SKM-1 (cell line): ENCODE data around the gene VPS13A.

Experiments used
- DNase-seq: peaks from one replicate; lab custom pipeline; 2025; ENCODE audit not compliant: unreplicated experiment; lab: John Stamatoyannopoulos, UW

VPS13A gene

DNA sequence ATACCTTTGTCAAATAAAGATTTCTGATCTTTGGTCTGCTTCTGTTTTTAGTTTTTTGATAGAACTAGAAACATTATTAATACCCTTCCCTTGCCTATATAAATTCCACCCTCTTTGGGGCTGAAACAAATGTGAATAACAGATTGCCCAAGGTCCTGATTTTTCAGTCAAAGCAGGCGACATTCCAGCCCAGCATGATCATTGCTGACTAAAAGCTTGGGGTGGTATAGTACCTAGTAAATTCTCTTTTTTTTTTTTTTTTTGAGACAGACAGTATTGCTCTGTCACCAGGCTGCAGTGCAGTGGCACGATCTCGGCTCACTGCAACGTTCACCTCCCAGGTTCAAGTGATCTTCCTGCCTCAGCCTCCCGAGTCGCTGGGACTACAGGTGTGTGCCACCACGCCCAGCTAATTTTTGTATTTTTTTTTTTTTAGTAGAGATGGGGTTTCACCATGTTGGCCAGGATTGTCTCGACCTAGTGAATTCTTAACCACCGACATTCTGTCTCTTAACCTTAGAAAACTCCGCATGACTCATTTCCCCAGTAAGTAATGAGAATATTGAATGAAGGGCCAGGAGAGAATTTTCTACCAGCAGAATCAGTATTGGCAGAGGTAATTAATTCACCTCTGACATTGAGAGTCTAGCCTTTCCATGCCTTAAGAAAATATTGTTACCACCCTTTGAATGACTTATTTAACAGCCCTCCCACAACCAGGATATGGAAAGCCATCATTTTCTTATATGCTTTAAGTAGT is 244.4 kb downstream of the VPS13A start:
- no peak for DNase-seq

DNA sequence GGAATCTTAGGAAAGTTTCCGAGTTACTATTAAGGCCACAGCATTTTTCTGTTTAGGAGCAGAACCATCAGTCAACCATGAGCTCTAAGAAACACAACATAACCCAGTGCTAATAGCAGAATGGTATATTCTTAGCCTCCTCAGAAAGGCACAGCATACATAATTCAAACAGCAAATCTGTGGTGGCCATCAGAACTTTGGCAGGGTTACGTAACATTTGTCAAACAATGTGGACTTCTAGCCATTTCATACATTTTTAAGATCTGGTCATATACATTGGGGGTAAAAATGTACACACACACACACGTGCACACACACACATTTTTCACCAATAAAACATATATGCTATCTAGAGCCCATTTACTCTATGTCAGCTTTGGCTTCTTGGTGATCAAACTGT is 245.6 kb downstream of the VPS13A start:
- no peak for DNase-seq

DNA sequence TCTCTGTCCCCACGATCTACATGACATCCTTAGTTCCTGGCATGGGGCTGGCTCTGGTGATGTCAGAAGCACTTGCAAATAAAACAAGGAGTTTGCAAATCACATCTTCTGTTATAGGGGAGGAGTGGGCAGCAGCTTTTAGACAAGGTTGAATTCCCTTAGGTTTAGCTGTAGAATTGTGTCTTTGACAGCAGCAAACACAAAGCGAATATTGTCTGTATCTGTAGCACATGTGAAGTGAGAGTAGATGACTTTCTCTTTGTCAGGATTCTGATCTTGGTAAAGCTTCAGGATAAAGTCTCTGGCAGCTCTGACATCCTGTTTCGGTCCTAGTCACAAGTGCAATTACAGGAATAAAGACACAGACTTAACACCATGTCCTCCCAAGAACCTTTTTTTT is 246.5 kb downstream of the VPS13A start:
- DNase-seq, result no peak

DNA sequence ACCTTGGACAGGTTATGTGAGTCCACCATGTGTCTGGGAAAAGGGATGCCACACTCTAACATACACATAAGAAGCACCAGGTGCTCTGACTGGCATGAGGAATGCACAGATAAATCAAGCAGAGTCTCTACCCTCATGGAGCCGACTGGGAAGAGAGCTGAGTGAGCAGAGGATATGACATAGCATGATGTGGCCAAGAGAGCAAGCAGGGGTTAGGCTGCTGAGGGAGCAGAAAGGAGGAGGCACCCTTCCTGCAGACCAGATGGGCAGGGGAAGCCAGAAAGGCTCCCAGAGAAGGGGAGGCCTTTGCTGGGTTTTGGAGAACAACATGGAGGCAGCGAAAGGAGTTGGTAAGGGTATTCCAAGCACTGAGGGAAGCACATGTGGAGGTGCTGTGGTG is 247.7 kb downstream of the VPS13A start:
- no peak for DNase-seq

DNA sequence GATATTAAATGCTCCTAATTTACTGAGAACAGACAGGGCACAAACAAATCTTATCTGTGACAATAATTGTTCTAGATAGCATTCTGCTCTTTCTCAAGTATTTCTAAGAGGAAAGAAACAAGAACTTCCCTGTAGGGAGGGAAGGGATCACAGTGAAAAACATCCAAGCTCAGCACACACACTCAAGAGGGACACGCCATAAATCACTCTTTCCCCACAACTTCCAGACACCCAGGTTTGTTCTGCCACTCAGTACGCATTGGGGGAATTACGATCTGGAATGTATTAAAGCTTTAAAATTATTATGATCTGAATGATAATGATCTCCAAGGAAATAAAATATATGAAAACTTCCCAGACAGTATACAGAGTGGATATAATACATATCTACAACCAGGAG is 249.4 kb downstream of the VPS13A start:
- DNase-seq, result no peak

DNA sequence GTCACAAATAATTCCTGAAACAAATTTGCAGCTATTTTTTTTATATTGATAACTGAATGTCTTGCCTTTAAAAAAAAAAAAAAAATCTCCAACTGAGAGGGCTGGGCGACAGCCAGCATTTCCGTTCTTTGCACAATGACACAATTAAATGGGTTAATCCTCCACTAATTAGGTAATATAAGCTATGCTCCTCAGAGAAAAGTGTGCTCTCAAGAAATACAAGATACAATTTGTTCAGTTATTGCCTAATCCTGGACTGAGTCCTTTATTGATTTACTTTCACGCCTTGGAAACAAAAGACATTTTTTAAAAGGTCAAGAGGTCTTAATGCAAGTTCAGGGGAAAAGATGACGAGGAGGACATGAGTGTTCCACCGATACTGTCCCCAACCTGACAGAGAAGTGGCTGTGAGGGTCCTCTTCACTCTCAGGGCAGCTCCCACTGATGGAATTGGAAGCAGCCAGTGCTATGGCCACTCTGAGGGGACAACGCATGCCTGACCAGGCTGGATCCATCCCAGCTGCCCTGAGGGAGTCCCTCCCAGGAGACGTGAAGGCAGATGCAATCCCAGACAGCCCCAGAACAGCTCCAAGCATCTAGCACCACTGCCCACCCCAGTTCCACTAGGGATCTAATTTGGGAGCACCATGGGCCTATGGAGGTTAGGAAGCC is 250.1 kb downstream of the VPS13A start:
- DNase-seq, result no peak

DNA sequence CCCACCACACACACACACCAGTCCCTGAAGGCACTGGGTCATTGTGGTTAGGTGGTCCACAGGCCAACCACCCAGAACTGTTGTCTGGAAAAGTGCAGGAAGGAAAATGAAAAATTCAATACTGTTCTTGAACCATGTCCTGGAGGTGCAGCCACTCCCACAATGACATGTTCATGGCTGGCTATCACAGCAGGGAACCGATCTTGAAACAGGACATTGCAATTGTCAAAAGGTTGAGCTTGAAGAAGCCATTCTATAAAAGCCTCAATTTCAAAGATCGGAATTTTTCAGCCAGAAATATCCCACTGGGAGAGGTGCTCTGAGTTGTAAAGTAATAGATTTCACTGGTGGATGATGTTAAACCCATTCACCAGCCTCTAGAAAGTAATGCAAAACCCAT is 252.6 kb downstream of the VPS13A start:
- no peak for DNase-seq

DNA sequence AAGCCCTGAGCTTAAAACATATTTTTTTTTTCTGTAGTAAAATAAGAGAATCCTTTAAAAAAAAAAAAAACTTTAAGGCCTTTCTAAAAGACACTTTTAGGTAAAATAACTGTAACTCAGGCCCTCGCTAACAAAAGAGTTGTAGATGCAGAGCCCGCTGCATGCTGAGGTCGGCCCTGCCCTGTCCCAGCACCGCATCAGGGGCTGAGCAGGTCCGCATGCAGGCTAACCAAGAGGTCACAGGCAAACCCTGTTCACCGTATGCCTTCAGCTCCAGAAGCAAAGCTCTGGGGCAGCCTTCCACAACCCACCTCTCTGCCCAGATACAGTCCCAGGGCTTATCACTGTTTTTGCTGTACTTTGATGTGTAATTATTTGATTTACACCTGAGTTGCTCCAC is 254.7 kb downstream of the VPS13A start:
- DNase-seq, result no peak

DNA sequence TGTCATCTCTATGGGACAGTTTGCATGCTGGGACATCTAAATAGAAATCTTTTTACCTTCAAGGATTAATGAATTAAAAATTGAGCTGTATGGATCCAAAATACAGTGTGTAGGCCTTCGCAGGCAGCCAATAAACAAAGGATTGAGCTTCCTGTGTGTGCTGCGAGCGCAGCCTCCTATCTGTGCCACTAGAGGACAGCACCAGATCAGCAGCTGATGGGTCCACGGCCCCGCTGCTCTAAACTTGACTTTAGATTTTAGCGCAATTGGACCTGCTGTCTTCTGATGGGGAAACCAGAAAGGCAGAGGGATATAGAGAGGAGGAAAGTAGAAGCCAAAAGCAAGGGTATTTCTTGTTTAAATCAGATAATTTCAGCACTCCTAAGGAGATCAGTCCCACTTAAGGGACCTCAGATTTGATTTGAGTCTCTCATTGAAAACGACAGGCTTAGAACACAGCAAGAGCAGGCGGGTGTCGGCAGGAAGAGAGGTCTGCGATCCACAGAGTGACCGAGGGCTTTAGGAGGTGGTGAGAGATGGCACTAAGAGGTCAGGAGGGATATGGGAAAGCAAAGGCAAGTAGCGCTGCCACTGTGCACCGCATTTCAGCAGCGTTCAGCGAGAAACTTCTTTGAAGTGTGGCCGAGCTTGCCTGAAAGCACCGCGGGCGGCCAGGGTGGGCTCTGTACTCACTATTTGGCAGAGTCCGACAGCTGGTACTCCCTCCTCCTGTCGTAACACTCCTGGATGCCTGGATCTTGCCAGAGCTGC is 256.5 kb downstream of the VPS13A start:
- no peak for DNase-seq

DNA sequence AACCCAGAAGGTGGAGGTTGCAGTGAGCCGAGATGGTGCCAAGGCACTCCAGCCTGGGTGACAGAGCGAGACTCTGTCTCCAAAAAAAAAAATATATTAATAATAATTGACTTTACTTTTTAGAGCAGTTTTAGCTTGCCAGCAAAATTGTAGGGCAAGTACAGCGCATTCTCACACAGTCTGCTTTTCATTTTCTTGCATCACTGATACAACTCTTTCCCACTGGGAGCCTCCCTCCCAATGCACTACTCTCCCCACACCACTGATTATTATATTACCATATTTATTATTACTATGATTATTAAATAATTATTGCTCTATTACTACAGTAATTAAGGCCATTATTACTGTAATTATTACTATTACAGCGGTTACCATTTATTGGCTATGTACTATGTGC is 257.9 kb downstream of the VPS13A start:
- no peak for DNase-seq

DNA sequence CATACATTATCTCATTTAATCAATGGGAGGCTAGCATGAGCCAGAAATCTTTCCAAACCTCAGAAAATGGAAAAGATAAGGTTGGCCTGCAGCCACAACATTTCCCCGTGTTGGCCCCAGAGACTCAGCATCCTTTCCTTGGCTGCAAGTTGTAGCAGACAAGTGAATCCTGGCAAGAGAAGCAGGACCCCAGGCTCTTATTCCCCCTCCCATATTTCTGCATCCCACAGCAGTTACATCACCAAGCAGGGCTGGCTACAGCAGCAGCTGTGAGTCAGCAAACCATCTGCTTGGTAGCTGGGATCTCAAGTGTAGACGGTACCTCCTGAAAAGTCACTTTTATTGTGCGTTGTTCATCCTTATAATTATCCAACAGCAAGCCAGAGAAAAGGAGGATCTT is 258.4 kb downstream of the VPS13A start:
- no peak for DNase-seq

DNA sequence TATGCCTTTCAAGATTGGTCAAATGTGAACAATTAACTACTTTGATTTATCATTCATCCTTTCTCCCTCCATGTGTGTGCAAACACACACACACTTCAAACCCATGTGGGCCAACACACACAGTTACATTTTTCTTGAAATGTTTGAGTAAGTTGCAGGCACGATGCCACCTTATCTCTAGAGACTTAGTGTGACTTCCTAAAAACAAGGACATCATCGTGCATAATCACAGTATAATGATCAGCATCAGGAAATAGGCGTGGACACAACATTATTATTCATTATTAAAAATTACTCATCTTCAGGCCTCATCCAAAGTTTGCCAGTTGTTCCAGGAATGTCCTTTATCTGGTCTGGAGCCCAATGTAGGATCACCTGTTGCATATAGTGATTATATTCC is 261.3 kb downstream of the VPS13A start:
- no peak for DNase-seq

DNA sequence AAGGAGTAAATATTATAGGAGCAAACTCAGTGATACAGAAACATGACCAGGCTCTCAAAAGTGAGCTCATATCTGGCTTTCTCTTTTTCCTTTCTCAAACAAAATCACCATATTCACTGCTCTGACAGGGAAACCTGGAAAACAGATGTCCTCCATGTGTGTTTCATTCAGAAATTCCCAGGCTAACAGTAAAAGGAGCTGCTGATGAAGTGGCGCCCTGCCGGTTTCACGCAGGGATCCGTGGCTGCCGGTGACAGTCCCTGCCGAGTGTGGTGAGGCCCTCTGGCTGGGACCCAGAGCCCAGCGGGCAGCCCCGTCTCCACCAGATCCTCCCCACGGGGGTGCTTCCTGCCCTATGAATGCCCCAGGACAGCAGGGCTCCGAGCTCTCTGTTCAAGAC is 262.7 kb downstream of the VPS13A start:
- DNase-seq, result no peak

DNA sequence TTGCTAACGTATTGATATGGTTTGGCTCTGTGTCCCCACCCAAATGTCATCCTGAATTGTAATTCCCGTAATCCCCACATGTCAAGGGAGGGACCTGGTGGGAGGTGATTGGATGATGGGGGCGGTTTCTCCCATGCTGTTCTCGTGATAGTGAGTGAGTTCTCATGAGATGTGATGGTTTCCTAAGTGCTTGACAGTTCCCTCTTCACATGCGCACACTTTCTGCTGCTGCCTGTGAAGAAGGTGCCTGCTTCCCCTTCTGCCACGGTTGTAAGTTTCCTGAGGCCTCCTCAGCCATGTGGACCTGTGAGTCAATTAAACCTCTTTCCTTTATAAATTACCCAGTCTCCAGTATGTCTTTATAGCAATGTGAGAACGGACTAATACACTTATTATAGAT is 263.8 kb downstream of the VPS13A start:
- DNase-seq, result peak; percentile 13

DNA sequence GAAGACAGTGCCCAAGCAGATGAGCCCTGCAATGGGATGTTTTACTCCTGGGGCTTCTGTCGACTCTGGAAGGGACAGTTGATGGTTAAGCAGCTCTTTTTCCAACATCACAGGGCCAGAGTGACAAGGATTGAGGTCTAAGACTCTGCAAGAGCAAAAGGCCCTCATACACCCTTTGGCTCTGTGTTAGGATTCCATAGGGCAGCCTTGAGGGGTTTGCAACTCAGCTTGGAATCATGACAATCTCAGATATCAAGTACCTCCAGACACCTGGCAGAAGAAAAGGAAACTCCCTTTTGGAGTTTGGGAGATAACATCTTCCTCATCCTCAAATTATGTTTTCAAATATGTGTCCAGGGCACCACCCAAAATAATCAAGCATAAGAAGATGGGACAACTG is 265.1 kb downstream of the VPS13A start:
- DNase-seq, result no peak

DNA sequence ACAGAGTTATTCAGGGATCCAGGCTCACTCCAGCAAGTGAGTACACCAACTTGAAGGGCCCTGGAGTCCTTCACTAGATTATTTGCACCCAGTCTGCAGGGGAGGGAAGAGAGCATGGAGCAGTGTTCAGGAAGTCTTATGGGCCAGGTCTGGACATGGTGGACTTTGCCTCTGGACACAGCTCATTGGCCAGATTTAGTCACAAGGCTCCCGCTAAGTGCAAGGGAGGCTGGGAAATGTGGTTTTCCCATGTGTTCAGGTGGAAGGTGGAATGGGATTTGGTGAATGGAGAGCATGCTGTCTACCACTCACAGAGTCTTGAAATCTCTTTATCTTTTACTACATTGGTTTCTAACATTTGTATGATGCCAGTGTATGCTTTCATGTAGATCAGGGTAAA is 270.3 kb downstream of the VPS13A start:
- DNase-seq, result no peak

DNA sequence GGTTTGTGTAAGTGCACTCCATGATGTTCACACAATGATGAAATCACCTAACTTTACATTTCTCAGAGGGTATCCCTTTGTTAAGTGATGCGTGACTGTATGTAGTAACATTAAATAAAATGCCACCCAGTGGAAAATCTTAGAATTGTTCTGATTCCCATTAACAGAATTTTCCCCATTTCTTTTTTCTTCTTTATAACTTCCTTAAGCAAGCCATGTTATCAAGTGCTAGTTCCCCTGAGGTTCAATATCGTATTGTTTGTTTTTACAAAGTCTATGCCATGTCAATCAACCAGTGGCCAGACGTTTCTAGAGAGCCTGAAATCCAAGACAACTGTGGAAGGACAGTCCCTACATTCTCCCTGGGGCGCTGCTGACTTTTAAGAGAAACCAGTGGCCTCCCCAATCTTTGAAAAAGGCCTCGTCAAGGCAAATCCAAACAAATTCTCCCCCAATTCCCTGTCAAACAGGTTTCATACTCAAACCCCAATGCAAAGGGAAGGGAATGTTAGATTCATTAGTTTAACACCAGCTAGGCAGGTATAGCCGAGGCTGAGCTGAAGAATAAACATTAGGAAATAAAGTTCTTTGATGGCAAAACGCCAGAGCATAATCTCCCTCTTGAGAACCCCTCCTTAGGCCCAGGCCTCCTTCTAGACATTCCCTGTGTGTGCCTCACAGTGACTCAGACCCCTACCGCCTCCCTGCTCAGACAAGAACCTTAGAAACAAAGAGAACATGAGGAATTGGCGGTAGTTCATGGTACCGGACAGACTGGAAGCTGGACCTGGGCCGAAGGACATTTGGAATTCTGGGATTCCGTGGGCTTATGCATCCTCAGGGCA is 272.1 kb downstream of the VPS13A start:
- DNase-seq, result no peak

DNA sequence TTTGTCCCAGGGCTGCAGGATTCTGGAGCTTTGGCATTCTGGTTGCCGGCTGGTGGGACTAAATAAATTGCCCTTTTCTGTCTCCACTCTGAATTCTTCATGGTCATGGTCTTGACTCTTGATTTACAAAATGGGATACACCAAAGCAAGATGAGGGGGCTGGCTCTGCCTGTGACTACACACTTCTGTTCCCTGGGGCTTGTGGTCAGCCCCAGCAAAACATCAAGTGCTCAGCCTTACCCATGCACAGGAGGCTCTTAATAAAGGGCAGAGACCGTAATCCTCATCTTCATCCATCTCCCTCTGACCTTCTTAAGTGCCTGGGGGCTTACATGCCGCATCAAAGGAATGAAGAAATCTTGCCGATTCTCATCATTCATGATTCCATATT is 272.7 kb downstream of the VPS13A start:
- DNase-seq, result no peak

DNA sequence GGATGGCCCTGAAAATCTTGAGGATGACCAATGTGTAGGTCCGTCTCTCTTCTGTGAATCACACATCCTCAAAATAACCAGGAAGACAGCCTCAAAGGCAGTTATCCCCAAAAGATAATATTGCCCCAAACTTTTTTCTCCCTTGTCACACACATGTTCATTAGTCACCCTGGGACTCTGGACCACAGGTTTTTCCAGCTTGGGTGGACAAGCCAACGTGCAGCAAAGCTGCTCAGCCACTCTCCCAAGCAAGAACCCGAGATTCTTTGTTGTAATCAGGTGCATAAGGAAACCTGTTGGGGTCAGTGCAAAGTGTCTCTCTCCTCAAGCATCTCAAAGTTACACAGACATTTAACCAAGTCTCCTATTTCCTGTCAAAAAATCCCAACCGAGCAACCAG is 274.2 kb downstream of the VPS13A start:
- no peak for DNase-seq

DNA sequence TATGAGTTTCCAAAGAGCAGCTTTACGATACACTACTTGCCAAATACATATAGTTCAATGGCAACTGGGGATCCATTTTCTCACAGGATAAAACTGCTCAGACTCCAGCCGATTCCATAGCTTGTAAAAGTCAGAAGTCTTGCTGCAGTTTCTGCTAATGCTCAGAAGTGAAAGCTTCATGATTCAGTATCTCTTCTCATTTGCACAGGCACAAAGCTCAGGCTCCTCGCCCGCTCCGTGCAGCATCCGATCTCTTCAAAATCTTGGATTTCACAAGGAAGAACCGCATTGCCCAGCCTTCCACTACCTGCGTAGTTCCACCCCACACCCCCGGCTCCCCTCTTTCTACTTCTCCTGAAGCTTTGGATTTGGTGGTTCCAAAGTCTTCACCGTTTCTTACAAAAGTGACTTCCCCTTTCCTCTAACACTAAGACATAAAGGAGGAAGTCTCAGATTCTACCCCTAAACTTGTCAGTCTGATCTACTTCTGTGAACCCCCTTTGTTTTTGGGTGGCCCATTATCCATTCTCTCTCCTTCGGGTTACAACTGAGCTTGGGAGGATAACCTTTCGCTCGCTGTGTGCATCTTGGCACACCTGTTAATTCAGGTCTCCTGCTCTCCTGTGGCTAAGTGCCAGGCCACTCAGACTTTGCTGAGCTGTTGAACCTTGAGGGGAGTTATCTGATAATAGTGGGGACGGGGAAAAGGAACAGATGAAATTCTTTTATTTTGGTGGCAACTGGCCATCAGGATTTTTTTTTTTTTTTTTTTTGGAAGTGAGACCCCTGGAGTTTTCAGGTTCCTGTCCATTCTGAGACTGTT is 276.7 kb downstream of the VPS13A start:
- DNase-seq, result peak; percentile 18
